ENCODE data around the gene UBXN1.

- peak; percentile 76 for TF ChIP-seq POLR2A (IDR thresholded peaks at IDR 0.05; ENCODE audit: low read depth)
- TF ChIP-seq CTCF (IDR thresholded peaks at IDR 0.05): no peak
- TF ChIP-seq POLR2AphosphoS5 (IDR thresholded peaks at IDR 0.05): peak; percentile 77 to 95
- TF ChIP-seq EP300 (IDR thresholded peaks at IDR 0.05): no peak
Measured at GRCh38 chr11:62728171-62728988, 49.5 kb upstream of the UBXN1 start, which contains the start of gene TTC9C.
